Esophagus squamous epithelium (tissue), 4 donors: ENCODE data around the gene IKZF1.

ENCODE experiments used
- POLR2A ChIP-seq, 4 donors: fragments of 450-650 bp; IDR thresholded peaks; one replicate each; pipeline ENCODE4 v1.6.1; 2017; ENCODE audit warnings: antibody characterized with exemption in 4 of 4, mild to moderate bottlenecking in 4 of 4, moderate library complexity in 3 of 4
- TF ChIP-seq, protein P1 (sequence below), 6 experiments: fragments of 450-650 bp in 4 of 6; fragments of 200-600 bp in 2 of 6; sonication (generic) in 2 of 6; IDR thresholded peaks; one replicate each; pipeline ENCODE4 v1.5.1; 2016 to 2019; ENCODE audit warnings: antibody characterized with exemption in 6 of 6, mild to moderate bottlenecking in 4 of 6, moderate library complexity in 4 of 6

DNA sequence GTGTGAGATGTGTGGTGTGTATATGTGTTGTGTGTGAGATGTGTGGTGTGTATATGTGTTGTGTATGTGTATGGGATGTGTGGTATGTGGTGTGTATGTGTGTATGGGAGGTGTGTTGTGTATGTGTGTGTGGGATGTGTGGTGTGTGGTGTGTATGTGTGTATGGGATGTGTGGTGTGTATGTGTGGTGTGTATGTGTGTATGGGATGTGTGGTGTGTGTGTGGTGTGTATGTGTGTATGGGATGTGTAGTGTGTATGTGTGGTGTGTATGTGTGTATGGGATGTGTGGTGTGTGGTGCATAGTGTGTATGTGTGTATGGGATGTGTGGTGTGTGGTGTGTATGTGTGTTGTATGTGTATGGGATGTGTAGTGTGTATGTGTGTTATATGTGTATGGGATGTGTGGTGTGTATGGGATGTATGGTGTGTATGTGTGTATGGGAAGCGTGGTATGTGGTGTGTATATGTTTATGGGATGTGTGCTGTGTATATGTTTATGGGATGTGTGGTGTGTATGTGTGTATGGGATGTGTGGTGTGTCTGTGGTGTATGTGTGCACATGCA lies 30.8 kb downstream of the IKZF1 start:
- TF ChIP-seq, protein P1, sequence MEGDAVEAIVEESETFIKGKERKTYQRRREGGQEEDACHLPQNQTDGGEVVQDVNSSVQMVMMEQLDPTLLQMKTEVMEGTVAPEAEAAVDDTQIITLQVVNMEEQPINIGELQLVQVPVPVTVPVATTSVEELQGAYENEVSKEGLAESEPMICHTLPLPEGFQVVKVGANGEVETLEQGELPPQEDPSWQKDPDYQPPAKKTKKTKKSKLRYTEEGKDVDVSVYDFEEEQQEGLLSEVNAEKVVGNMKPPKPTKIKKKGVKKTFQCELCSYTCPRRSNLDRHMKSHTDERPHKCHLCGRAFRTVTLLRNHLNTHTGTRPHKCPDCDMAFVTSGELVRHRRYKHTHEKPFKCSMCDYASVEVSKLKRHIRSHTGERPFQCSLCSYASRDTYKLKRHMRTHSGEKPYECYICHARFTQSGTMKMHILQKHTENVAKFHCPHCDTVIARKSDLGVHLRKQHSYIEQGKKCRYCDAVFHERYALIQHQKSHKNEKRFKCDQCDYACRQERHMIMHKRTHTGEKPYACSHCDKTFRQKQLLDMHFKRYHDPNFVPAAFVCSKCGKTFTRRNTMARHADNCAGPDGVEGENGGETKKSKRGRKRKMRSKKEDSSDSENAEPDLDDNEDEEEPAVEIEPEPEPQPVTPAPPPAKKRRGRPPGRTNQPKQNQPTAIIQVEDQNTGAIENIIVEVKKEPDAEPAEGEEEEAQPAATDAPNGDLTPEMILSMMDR (IDR thresholded peaks at IDR 0.05), result no peak
- no peak for TF ChIP-seq POLR2A (IDR thresholded peaks at IDR 0.05)
